NCI-H1417 (cell line): Measurements from ENCODE around the gene HOXA3.
A peak's percentile ranks its signal among the peaks of the same experiment; 100 is the strongest.

ENCODE experiments used
- DNase-seq, 3 experiments: peaks; one replicate each; lab custom pipeline; 2025; lab: John Stamatoyannopoulos, UW

The HOXA3 gene

GRCh38 chr7:27114881-27115220 lies 37.5 kb downstream of the HOXA3 start:
- no peak for DNase-seq

- peak; percentile 32 to 72 (median 55) for DNase-seq
Measured at GRCh38 chr7:27113991-27114769, 38.2 kb downstream of the HOXA3 start.

- DNase-seq: peak; percentile 47 to 72 (median 58)
Measured at GRCh38 chr7:27112955-27113949, 39.1 kb downstream of the HOXA3 start.

- no peak for DNase-seq
Measured at GRCh38 chr7:27112361-27112760, 40.0 kb downstream of the HOXA3 start.

- DNase-seq: peak in 1 of 3 experiments; percentile 43
Measured at GRCh38 chr7:27111751-27112277, 40.6 kb downstream of the HOXA3 start.

- DNase-seq: no peak
Measured at GRCh38 chr7:27111042-27111750, 41.2 kb downstream of the HOXA3 start.

GRCh38 chr7:27110186-27111031 lies 42.0 kb downstream of the HOXA3 start:
- no peak for DNase-seq

GRCh38 chr7:27109466-27110185 lies 42.8 kb downstream of the HOXA3 start:
- no peak for DNase-seq

- no peak for DNase-seq
Measured at GRCh38 chr7:27108390-27109127, 43.8 kb downstream of the HOXA3 start.

- DNase-seq: no peak
Measured at GRCh38 chr7:27107391-27108381, 44.7 kb downstream of the HOXA3 start.

- no peak for DNase-seq
Measured at GRCh38 chr7:27106901-27107240, 45.5 kb downstream of the HOXA3 start.

GRCh38 chr7:27106181-27106900 lies 46.0 kb downstream of the HOXA3 start:
- no peak for DNase-seq

GRCh38 chr7:27105301-27106031 lies 46.9 kb downstream of the HOXA3 start:
- no peak for DNase-seq

- DNase-seq: no peak
Measured at GRCh38 chr7:27104341-27105058, 47.9 kb downstream of the HOXA3 start.

GRCh38 chr7:27103489-27104226 lies 48.7 kb downstream of the HOXA3 start:
- DNase-seq: no peak
